Measurements from ENCODE around the gene GFOD2. TPM values are rescaled to one million over a fixed set of nuclear protein-coding genes. Genes with fewer than 3 reads are reported as not detected.

The GFOD2 gene
- total and polyA plus RNA-seq, 2 experiments from 2014 or later = 9.8 to 12.4 TPM

DNA sequence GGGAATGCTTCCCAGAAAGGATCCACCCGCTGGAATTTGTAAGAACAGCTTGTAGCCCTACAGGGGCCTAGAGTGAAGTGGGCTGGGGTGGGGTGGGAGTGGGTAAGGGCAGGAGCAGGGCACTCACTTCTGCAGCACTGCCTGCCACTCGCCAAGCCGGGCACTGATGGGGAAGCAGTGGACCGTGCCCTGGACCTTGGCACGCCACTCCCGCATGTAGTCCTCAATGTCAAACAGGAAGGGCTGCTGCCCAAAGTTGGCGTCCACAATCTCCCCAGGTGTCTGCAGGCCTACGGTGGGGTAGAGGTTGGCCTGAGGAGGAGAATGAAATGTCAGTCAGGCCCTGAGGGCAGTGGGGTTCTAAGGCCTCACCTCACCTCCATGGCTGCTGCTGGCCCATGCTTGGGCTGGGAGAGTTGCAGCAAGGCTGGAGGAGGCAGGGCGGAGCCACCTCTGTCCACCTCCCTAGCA is 15.7 kb upstream of the GFOD2 start:
- WGBS (ENCODE audit: low lambda C conversion rate, missing lambda C conversion rate) = 92% methylated on average over 7 of the region's 9 CpGs
- no peak for DNase-seq (ENCODE audit: low spot score)
- Histone ChIP-seq H3K9me3 (ENCODE audit: low read depth) (no peaks in the 10 kb centered on the region), H2AFZ (no peak overlapping the region), H3K4me2 (no peak overlapping the region), H3K27ac (no peak overlapping the region), H3K4me3 (no peak overlapping the region), H3K9me2 (replicated peaks; ENCODE audit: insufficient read depth) (no peaks in the 10 kb centered on the region), H3K4me1 (ENCODE audit: insufficient read depth) (no peaks in the 10 kb centered on the region), H4K20me1 (ENCODE audit: insufficient read depth, poor library complexity, severe bottlenecking) (no peaks in the 10 kb centered on the region), H3K36me3 (replicated peaks; ENCODE audit: insufficient read depth, low read depth) (no peaks in the 10 kb centered on the region), H3K27me3 (no peaks in the 10 kb centered on the region), H3K79me2 (no peaks in the 10 kb centered on the region)
- TF ChIP-seq EZH2phosphoT487 (IDR thresholded peaks at IDR 0.05; ENCODE audit: low read depth, severe bottlenecking, unreplicated experiment) (no peak), EZH2 (IDR thresholded peaks at IDR 0.05; ENCODE audit: borderline replicate concordance) (no peak), CTCF (IDR thresholded peaks at IDR 0.05; ENCODE audit: poor library complexity) (no peak)

- TF ChIP-seq CTCF (IDR thresholded peaks at IDR 0.05; ENCODE audit: poor library complexity) (no peak), EZH2phosphoT487 (IDR thresholded peaks at IDR 0.05; ENCODE audit: low read depth, severe bottlenecking, unreplicated experiment) (no peak), EZH2 (IDR thresholded peaks at IDR 0.05; ENCODE audit: borderline replicate concordance) (no peak)
- H3K4me1 ChIP-seq (ENCODE audit: insufficient read depth) = no peaks in the 10 kb centered on the region
- H4K20me1 ChIP-seq (ENCODE audit: insufficient read depth, poor library complexity, severe bottlenecking) = no peaks in the 10 kb centered on the region
- no peaks in the 10 kb centered on the region for H3K36me3 ChIP-seq (replicated peaks; ENCODE audit: insufficient read depth, low read depth)
- H3K4me2 ChIP-seq = no peak overlapping the region
- DNase-seq (ENCODE audit: low spot score) = no peak
- no peaks in the 10 kb centered on the region for H3K27me3 ChIP-seq
- H3K9me3 ChIP-seq (ENCODE audit: low read depth) = no peaks in the 10 kb centered on the region
- H3K27ac ChIP-seq = no peak overlapping the region
- 95% methylated on average over 5 of the region's 5 CpGs for whole genome bisulfite sequencing (ENCODE audit: low lambda C conversion rate, missing lambda C conversion rate)
- no peaks in the 10 kb centered on the region for H3K79me2 ChIP-seq
- no peaks in the 10 kb centered on the region for H3K9me2 ChIP-seq (replicated peaks; ENCODE audit: insufficient read depth)
- H3K4me3 ChIP-seq = no peak overlapping the region
- H2AFZ ChIP-seq = no peak overlapping the region
Measured at GRCh38 chr16:67733734-67734470, 14.8 kb upstream of the GFOD2 start.

DNA sequence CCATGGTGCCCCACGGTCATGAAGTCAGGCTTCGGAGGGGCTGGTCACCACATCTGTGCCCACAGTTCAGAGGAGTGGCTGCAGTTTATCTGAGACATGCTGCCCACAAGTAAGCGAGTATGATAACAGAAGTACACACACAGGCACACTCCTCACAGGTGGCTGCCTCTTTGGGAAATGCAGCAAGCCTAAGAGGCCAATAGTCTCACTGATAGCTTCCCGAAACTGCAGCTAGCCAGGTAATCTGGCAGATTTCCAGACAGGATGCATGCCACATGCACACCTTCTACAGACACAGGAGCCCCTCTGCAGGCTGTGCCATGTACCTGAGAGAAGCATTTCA is 12.6 kb upstream of the GFOD2 start:
- Histone ChIP-seq H3K4me3 (no peak overlapping the region), H3K27ac (no peak overlapping the region), H3K27me3 (no peaks in the 10 kb centered on the region), H3K79me2 (no peaks in the 10 kb centered on the region), H3K9me2 (replicated peaks; ENCODE audit: insufficient read depth) (no peaks in the 10 kb centered on the region), H3K9me3 (ENCODE audit: low read depth) (no peaks in the 10 kb centered on the region), H3K36me3 (replicated peaks; ENCODE audit: insufficient read depth, low read depth) (no peaks in the 10 kb centered on the region), H2AFZ (no peak overlapping the region), H4K20me1 (ENCODE audit: insufficient read depth, poor library complexity, severe bottlenecking) (no peaks in the 10 kb centered on the region), H3K4me1 (ENCODE audit: insufficient read depth) (no peaks in the 10 kb centered on the region), H3K4me2 (no peak overlapping the region)
- no peak for DNase-seq (ENCODE audit: low spot score)
- TF ChIP-seq EZH2 (IDR thresholded peaks at IDR 0.05; ENCODE audit: borderline replicate concordance) = no peak
- no peak for TF ChIP-seq EZH2phosphoT487 (IDR thresholded peaks at IDR 0.05; ENCODE audit: low read depth, severe bottlenecking, unreplicated experiment)
- no peak for TF ChIP-seq CTCF (IDR thresholded peaks at IDR 0.05; ENCODE audit: poor library complexity)
- WGBS (ENCODE audit: low lambda C conversion rate, missing lambda C conversion rate) = 88% methylated on average over 4 of the region's 4 CpGs

Data from hepatocyte (in vitro differentiated cells).